Measurements from ENCODE around the gene SFTA2. TPM values are rescaled to one million over a fixed set of nuclear protein-coding genes. Genes with fewer than 3 reads are reported as not detected.

The SFTA2 gene
- total RNA-seq, 1 experiment from 2014 or later, result not detected

DNA sequence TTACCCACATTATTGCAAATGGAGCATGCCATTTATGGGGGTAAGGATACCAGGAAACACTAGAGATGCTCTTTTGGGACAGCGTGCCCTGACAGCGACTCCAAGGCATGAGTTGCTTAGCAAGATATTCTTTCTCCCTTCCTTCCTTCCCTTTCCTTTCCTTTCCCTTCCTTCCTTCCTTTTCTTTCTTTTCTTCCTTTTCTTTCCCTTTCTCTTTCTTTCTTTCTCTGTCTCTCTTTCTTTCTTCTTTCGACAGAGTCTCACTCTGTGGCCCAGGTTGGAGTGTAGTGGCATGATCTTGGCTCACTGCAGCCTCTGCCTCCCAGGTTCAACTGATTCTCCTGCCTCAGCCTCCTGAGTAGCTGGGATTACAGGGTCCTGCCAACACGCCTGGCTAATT, 12.1 kb upstream of the SFTA2 start:
- TF ChIP-seq EZH2 (IDR thresholded peaks at IDR 0.05; ENCODE audit: borderline replicate concordance, low read depth, low read length, poor library complexity, severe bottlenecking), result no peak
- TF ChIP-seq, protein P1, sequence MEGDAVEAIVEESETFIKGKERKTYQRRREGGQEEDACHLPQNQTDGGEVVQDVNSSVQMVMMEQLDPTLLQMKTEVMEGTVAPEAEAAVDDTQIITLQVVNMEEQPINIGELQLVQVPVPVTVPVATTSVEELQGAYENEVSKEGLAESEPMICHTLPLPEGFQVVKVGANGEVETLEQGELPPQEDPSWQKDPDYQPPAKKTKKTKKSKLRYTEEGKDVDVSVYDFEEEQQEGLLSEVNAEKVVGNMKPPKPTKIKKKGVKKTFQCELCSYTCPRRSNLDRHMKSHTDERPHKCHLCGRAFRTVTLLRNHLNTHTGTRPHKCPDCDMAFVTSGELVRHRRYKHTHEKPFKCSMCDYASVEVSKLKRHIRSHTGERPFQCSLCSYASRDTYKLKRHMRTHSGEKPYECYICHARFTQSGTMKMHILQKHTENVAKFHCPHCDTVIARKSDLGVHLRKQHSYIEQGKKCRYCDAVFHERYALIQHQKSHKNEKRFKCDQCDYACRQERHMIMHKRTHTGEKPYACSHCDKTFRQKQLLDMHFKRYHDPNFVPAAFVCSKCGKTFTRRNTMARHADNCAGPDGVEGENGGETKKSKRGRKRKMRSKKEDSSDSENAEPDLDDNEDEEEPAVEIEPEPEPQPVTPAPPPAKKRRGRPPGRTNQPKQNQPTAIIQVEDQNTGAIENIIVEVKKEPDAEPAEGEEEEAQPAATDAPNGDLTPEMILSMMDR (conservative IDR thresholded peaks at IDR 0.05; ENCODE audit: low read depth, low read length), result no peak
- CTCF ChIA-PET, result no interaction called here
- no peaks in the 10 kb centered on the region for H3K9me3 ChIP-seq (ENCODE audit: low read depth, low read length, poor library complexity, severe bottlenecking)
- no peaks in the 10 kb centered on the region for H3K36me3 ChIP-seq (ENCODE audit: insufficient read depth, low read length, poor library complexity, severe bottlenecking)
- no TSS peak for BruUV-seq (replicated peaks)
- no peak overlapping the region for H3K27ac ChIP-seq (ENCODE audit: low read depth, low read length, poor library complexity, severe bottlenecking)
- H3K4me3 ChIP-seq (ENCODE audit: low read depth, low read length, poor library complexity, severe bottlenecking), result no peak overlapping the region
- DNase-seq (ENCODE audit: low spot score), result no peak
- POLR2A ChIA-PET (ENCODE audit: low non-redundant PET), result no interaction called here
- intact Hi-C loops (cut with micrococcal nuclease; ENCODE audit: unreplicated experiment), result no loop called here
- H3K27me3 ChIP-seq (replicated peaks; ENCODE audit: insufficient read depth, low read depth, low read length, poor library complexity), result no peaks in the 10 kb centered on the region
- peaks cover 18% of the 10 kb centered on the region for H3K4me1 ChIP-seq (ENCODE audit: insufficient read depth, low read length, poor library complexity, severe bottlenecking)

DNA sequence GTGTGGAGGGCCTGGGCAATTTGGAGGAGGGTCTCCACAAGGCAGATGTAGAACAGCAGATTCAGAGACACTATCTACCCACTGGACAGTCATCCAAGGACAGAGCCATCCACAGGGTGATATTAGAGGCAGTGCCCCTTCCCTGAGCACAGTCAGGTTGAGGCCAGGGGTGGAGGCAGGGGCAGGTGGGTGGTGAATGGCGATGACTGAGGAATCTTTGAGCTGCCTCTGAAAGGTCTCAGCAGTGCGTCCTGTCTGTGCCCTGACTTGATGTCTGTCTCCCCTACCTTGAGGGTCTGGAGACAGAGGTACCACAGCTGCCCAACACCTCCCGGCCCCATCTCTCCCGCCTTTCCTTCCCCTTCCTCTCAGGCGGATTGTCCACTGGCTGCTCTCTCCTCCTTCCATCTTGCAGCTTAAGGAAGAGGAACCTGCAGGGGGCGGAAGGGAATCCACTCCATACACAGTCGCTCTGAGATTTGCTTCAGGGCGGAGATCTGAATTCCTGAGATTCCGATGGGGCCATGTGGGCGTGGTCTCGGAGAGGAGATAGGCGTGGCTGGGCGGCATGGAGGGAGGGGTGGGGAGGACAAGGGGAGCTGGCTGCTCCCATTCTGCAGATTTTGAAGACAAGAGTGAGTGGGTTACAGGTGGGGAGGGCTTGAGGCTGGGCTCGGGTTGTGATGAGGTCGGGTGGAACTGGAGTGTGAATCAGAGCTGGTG, 10.5 kb upstream of the SFTA2 start:
- POLR2A ChIA-PET (ENCODE audit: low non-redundant PET), result no interaction called here
- Histone ChIP-seq H3K4me1 (ENCODE audit: insufficient read depth, low read length, poor library complexity, severe bottlenecking) (peaks cover 18% of the 10 kb centered on the region), H3K9me3 (ENCODE audit: low read depth, low read length, poor library complexity, severe bottlenecking) (no peaks in the 10 kb centered on the region), H3K4me3 (ENCODE audit: low read depth, low read length, poor library complexity, severe bottlenecking) (no peak overlapping the region), H3K27ac (ENCODE audit: low read depth, low read length, poor library complexity, severe bottlenecking) (peak overlapping the region; percentile 67), H3K36me3 (ENCODE audit: insufficient read depth, low read length, poor library complexity, severe bottlenecking) (no peaks in the 10 kb centered on the region), H3K27me3 (replicated peaks; ENCODE audit: insufficient read depth, low read depth, low read length, poor library complexity) (no peaks in the 10 kb centered on the region)
- intact Hi-C loops (cut with micrococcal nuclease; ENCODE audit: unreplicated experiment), result loop anchor here (1.0 kb wide), 1 partner anchor 100 kb away; no protein-coding TSS in a partner anchor
- CTCF ChIA-PET, result interaction anchor here (0.6 to 3.1 kb wide), 4 partner anchors 13 to 145 kb away, joined by 4 to 11 read pairs (median 5); no protein-coding TSS in a partner anchor
- no peak for TF ChIP-seq EZH2 (IDR thresholded peaks at IDR 0.05; ENCODE audit: borderline replicate concordance, low read depth, low read length, poor library complexity, severe bottlenecking)
- TF ChIP-seq, protein P1 (conservative IDR thresholded peaks at IDR 0.05; ENCODE audit: low read depth, low read length), result peak; percentile 72
- no TSS peak for BruUV-seq (replicated peaks)
- DNase-seq (ENCODE audit: low spot score), result peak; percentile 96

DNA sequence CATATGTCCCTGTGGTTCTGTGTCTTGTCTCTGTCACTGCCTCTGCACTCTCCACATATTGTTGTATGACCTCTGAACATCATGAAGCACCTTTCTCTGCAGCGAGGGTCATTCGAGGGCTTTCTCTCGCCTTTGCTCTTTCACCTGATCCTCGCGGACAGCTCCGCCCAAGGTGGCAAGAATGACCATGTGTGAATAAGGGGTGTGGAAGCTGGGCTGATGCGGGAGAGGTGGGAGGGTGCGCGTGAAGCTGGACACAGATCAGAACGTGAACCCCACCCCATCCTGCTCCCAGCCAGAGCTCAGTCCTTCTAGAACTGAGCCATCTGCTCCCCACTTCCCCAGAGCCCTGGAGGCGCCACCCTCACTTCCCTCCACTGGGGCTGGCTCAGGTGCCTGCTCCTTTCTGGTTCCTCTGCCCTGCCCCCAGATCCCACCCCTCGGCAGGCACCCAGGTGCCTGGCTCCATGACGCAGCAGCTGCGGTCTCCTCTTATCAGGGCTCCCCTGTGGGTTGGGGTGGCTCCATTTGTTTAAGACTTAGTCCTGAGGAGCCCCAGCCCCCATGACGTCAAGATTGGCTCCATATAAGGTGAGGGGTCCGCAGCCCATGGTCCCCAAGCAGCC, 8.5 kb upstream of the SFTA2 start, which contains the start of gene MUCL3:
MUCL3 (plus strand) TSS at position 613 of the 626 bp plus-strand sequence. CDS start 27 bp downstream, outside the sequence.
- H3K27ac ChIP-seq (ENCODE audit: low read depth, low read length, poor library complexity, severe bottlenecking), result no peak within 1 kb of the TSS
- TF ChIP-seq, protein P1 (conservative IDR thresholded peaks at IDR 0.05; ENCODE audit: low read depth, low read length), result no peak
- TF ChIP-seq EZH2 (IDR thresholded peaks at IDR 0.05; ENCODE audit: borderline replicate concordance, low read depth, low read length, poor library complexity, severe bottlenecking), result no peak
- H3K4me3 ChIP-seq (ENCODE audit: low read depth, low read length, poor library complexity, severe bottlenecking), result no peak within 1 kb of the TSS
- ChIA-PET CTCF (interaction anchor here (3.1 kb wide), 1 partner anchor 130 kb away, joined by 11 read pairs; no protein-coding TSS in a partner anchor), POLR2A (ENCODE audit: low non-redundant PET) (interaction anchor here (0.6 kb wide), 1 partner anchor 119 kb away, joined by 4 read pairs; no protein-coding TSS in a partner anchor)
- intact Hi-C loops (cut with micrococcal nuclease; ENCODE audit: unreplicated experiment), result no loop called here
- no peaks in the 10 kb centered on the region for H3K9me3 ChIP-seq (ENCODE audit: low read depth, low read length, poor library complexity, severe bottlenecking)
- no peak for DNase-seq (ENCODE audit: low spot score)
- H3K27me3 ChIP-seq (replicated peaks; ENCODE audit: insufficient read depth, low read depth, low read length, poor library complexity), result no peaks in the 10 kb centered on the region
- BruUV-seq (replicated peaks), result no TSS peak
- no peaks in the 10 kb centered on the region for H3K36me3 ChIP-seq (ENCODE audit: insufficient read depth, low read length, poor library complexity, severe bottlenecking)
- H3K4me1 ChIP-seq (ENCODE audit: insufficient read depth, low read length, poor library complexity, severe bottlenecking), result peaks cover 18% of the 10 kb centered on the region

Data from A673 (cell line).